Testis (tissue), 2 donors: Measurements from ENCODE around the gene NR1H4.

ENCODE experiments used
- POLR2A ChIP-seq: fragments of 450-650 bp; IDR thresholded peaks from one replicate; pipeline ENCODE4 v1.6.1; 2017; ENCODE audit warnings: antibody characterized with exemption, mild to moderate bottlenecking, moderate library complexity
- TF ChIP-seq, protein P1 (sequence below), 3 experiments: fragments of 450-650 bp in 2 of 3; fragments of 200-600 bp in 1 of 3; sonication (generic) in 1 of 3; IDR thresholded peaks; one replicate each; pipeline ENCODE4 v1.5.1; 2016 to 2019; ENCODE audit warnings: antibody characterized with exemption in 3 of 3, mild to moderate bottlenecking in 2 of 3, moderate library complexity in 1 of 3

DNA sequence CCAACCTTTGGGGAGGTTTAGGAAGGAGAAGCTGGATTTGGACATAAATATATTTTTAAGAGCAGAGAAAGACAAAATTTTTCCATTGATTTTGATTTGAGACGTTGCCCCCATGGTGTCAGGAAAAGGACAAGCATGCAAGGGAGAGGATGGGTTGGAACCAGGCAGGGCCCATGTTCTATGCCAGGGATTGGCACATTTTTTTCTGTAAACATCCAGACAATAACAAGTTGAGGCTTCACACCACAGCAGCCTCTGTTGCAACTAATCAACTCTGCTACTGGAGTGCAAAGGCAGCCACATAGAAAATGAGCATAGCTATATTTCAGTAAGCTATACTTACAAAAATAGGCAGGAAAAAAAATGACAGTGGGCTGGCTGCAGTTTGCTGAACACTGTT lies 44.7 kb downstream of the NR1H4 start:
- TF ChIP-seq, protein P1, sequence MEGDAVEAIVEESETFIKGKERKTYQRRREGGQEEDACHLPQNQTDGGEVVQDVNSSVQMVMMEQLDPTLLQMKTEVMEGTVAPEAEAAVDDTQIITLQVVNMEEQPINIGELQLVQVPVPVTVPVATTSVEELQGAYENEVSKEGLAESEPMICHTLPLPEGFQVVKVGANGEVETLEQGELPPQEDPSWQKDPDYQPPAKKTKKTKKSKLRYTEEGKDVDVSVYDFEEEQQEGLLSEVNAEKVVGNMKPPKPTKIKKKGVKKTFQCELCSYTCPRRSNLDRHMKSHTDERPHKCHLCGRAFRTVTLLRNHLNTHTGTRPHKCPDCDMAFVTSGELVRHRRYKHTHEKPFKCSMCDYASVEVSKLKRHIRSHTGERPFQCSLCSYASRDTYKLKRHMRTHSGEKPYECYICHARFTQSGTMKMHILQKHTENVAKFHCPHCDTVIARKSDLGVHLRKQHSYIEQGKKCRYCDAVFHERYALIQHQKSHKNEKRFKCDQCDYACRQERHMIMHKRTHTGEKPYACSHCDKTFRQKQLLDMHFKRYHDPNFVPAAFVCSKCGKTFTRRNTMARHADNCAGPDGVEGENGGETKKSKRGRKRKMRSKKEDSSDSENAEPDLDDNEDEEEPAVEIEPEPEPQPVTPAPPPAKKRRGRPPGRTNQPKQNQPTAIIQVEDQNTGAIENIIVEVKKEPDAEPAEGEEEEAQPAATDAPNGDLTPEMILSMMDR (IDR thresholded peaks at IDR 0.05), result no peak
- TF ChIP-seq POLR2A, result no peak
